Heart right ventricle (tissue), 16 donors: Measurements from ENCODE around the gene LTBP1. TPM values are rescaled to one million over a fixed set of nuclear protein-coding genes. Genes with fewer than 3 reads are reported as not detected.

ENCODE experiments used
- ATAC-seq, 8 donors: fragments of 200-7000 bp; cut with Tn5 transposase; one replicate each; pipeline ENCODE4 v1.9.1; 2020; ENCODE audit warnings: mild to moderate bottlenecking in 8 of 8, moderate library complexity in 8 of 8, moderate number of reproducible peaks in 1 of 8
- DNase-seq, 2 donors: peaks; one replicate each; pipeline ENCODE4 v3.0.0-alpha.2; 2020
- H3K27ac ChIP-seq, 10 donors: fragments of 200-600 bp; sonication (generic) in 2 of 10; one replicate each; pipeline versions ENCODE4 v1.5.0 to v1.8.0; 2020 to 2022; ENCODE audit warnings: mild to moderate bottlenecking in 3 of 10
- H3K27me3 ChIP-seq, 7 donors: fragments of 200-600 bp; one replicate each; pipeline ENCODE4 v1.8.0; 2021 to 2022; ENCODE audit warnings: mild to moderate bottlenecking in 2 of 7
- H3K36me3 ChIP-seq, 9 donors: fragments of 200-600 bp; sonication (generic) in 1 of 9; one replicate each; pipeline versions ENCODE4 v1.5.0 to v1.8.0; 2020 to 2022; ENCODE audit warnings: mild to moderate bottlenecking in 2 of 9
- H3K4me1 ChIP-seq, 9 donors: fragments of 200-600 bp; sonication (generic) in 1 of 9; one replicate each; pipeline versions ENCODE4 v1.5.0 to v1.8.0; 2020 to 2022; ENCODE audit warnings: mild to moderate bottlenecking in 4 of 9
- H3K4me3 ChIP-seq, 10 donors: fragments of 200-600 bp; sonication (generic) in 2 of 10; one replicate each; pipeline versions ENCODE4 v1.5.0 to v1.8.0; 2020 to 2022; ENCODE audit warnings: mild to moderate bottlenecking in 7 of 10, moderate library complexity in 2 of 10
- H3K9me3 ChIP-seq, 11 donors: fragments of 200-600 bp in 10 of 11; sonication (generic) in 2 of 11; one replicate each; pipeline versions ENCODE4 v1.5.0 to v1.8.0; 2013 to 2022; ENCODE audit warnings: mild to moderate bottlenecking in 2 of 11, control low read depth in 1 of 11, moderate library complexity in 1 of 11
- CTCF ChIP-seq, 9 donors: fragments of 200-600 bp; sonication (generic) in 2 of 9; IDR thresholded peaks; one replicate each; pipeline versions ENCODE4 v1.5.0 to v1.8.0; 2021 to 2022; ENCODE audit warnings: antibody characterized with exemption in 9 of 9, mild to moderate bottlenecking in 5 of 9, moderate library complexity in 1 of 9
- WGBS, 2 donors: extraction: QIAGEN DNeasy Blood & Tissue Kit; methylation state at CpG; one replicate each; pipeline ENCODE4 v1.1.7; 2013; ENCODE audit warnings: inconsistent platforms in 1 of 2; 5-methylcytosine and 5-hydroxymethylcytosine counted together
- intact Hi-C, 10 donors: fragments of 100-400 bp; cut with DNase I; formaldehyde crosslinking; loops; one replicate each; pipeline versions ENCODE4 v1.11.1 to v1.14.2; 2022
- polyA plus RNA-seq, 2 donors: library from polyadenylated mRNA; stranded (reverse); fragments of 200-250 nt; gene quantifications; one replicate each; pipeline ENCODE4 v1.2.3, GENCODE V29; 2013
- total RNA-seq, 10 donors: library from RNA; stranded (reverse); fragmentation: NEBNext Ultra II Directional in 3 of 10; extraction: Animal tissue kit (Norgen Biotek cat#: 25700) in 3 of 10; gene quantifications; one replicate each; pipeline versions ENCODE4 v1.2.1 to v1.2.4, GENCODE V29; 2021 to 2023
- donor health status: Arrhythmogenic right ventricular cardiomyopathy.
- donor health status: ischemic (EF 13 %, LVEDD 7.1; RV severe dilation, severe dysfunction).
- donor health status: healthy with polysubstance abuse.
- donor health status: DM: no; HTN: yes; CAD: no.
- donor health status: DM: no; HTN: no; CAD: no.
- donor health status: ischemic (EF 25% LVEDD 6.9; RV normal size, moderate dysfunction).
- donor health status: ischemic (EF 25% LVEDD 5.7; RV mildly dilated, moderate dysfunction).
- donor health status: healthy.
- donor health status: DM: yes; HTN: yes; CAD: no.
- donor health status: Ischemic cardiomyopathy.
- donor health status: ischemic (EF 35%, LVEDD 5.7; RV mildly dilated, moderate dysfunction).
- donor health status: nonischemic (EF 11% LVEDD 7.7; RV severe dilation, severe dysfunction).
- donor health status: DM: yes; HTN: yes; CAD: no.
- donor health status: PGD.
- donor health status: ischemic (EF 29% LVEDD 5.4; RV normal size, mild dysfunction).
- donor health status: nonischemic (EF 23%, LVEDD 6.1; RV moderate dilation, normal function).

LTBP1 gene
- total and polyA plus RNA-seq, 12 donors = 22.4 to 164 (median 84.3) TPM

DNA sequence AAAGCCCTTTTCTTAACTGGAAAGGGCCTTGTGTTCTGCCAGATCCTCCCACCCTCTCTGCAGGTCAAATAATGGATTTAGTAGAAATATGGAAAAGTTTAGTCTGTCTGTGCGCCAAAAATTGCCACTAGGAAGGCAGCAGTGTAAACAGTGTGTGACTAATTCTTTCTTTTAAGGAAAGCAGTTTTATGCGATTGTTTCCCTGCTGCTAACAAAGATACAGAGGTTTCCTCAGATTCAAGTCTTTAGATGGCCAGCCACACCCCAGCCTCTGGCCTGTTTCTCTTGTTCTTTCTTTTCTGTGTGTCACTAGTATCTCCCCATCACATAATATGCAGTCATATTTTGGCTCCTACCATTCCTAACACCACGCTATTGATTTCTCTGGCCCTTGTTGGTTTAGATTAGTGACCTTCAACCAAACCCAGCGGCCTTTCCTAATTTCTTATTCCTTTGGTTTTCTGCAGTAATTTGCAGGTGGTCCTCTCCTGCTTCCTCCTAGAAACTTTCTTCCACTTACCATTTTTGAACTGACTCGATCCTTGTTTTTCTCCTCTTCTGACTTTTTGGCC is 157.4 kb downstream of the LTBP1 start:
- no peak for DNase-seq
- intact Hi-C loops = no loop called here
- ATAC-seq = no peak
- Histone ChIP-seq H3K4me3 (no peak overlapping the region), H3K36me3 (no peaks in the 10 kb centered on the region), H3K27me3 (no peaks in the 10 kb centered on the region), H3K27ac (peak overlapping the region in 3 of 10 donors; percentile 4 to 26 (median 14)), H3K9me3 (no peaks in the 10 kb centered on the region), H3K4me1 (peaks cover 0 to 71% (median 35%) of the 10 kb centered on the region in 9 donors)
- WGBS, 2 donors = 79 to 84% methylated on average over 5 of the region's 5 CpGs
- TF ChIP-seq CTCF (IDR thresholded peaks at IDR 0.05) = no peak

DNA sequence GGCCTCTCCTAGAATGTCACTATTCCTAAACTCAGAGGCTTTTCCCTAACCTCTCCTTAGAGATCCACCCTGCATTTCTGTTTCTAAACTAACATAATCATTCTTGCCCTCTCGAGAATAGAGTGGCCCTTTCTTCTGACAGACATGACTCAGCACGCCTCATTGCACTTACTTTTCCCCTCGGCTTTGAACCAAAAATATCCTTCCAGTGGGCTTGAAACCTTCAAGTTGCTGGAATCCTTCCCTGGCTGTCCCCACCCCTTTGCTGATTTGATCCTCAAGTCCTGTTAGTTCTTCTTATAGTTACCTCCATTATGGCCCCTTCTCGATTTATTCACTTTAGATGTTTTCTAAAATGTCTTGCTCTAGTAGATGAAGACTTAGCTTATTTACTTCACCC is 158.0 kb downstream of the LTBP1 start:
- H3K27ac ChIP-seq = peak overlapping the region in 1 of 10 donors; percentile 4
- H3K4me3 ChIP-seq = no peak overlapping the region
- peaks cover 0 to 71% (median 41%) of the 10 kb centered on the region in 9 donors for H3K4me1 ChIP-seq
- no peaks in the 10 kb centered on the region for H3K27me3 ChIP-seq
- peak in 1 of 8 donors; percentile 39 for ATAC-seq
- no peak for TF ChIP-seq CTCF (IDR thresholded peaks at IDR 0.05)
- no peaks in the 10 kb centered on the region for H3K36me3 ChIP-seq
- WGBS, 2 donors = 57 to 68% methylated on average over 4 of the region's 4 CpGs
- H3K9me3 ChIP-seq = no peaks in the 10 kb centered on the region
- intact Hi-C loops = no loop called here
- DNase-seq = no peak

- Histone ChIP-seq H3K4me3 (no peak overlapping the region), H3K9me3 (no peaks in the 10 kb centered on the region), H3K36me3 (peaks cover 0 to 11% (median 0%) of the 10 kb centered on the region in 9 donors), H3K27ac (no peak overlapping the region), H3K27me3 (no peaks in the 10 kb centered on the region), H3K4me1 (peaks cover 0 to 72% (median 36%) of the 10 kb centered on the region in 9 donors)
- ATAC-seq = no peak
- no peak for TF ChIP-seq CTCF (IDR thresholded peaks at IDR 0.05)
- intact Hi-C loops = no loop called here
- no peak for DNase-seq
These were observed 159.4 kb downstream of the LTBP1 start for GRCh38 chr2:33106115-33106514.

- 75 to 78% methylated on average over 8 of the region's 8 CpGs for WGBS, 2 donors
- intact Hi-C loops = no loop called here
- TF ChIP-seq CTCF (IDR thresholded peaks at IDR 0.05) = no peak
- no peaks in the 10 kb centered on the region for H3K27me3 ChIP-seq
- peaks cover 0 to 69% (median 36%) of the 10 kb centered on the region in 9 donors for H3K4me1 ChIP-seq
- ATAC-seq (no peak), DNase-seq (no peak)
- H3K27ac ChIP-seq = peak overlapping the region in 6 of 10 donors; percentile 10 to 75 (median 56)
- H3K4me3 ChIP-seq = no peak overlapping the region
- no peaks in the 10 kb centered on the region for H3K9me3 ChIP-seq
- H3K36me3 ChIP-seq = peaks cover 0 to 16% (median 0%) of the 10 kb centered on the region in 9 donors
These were observed 161.1 kb downstream of the LTBP1 start for GRCh38 chr2:33107690-33108482.
